Neural crest cell (in vitro differentiated cells): ENCODE measurements around the gene PRG2. TPM values are rescaled to one million over a fixed set of nuclear protein-coding genes. Genes with fewer than 3 reads are reported as not detected.

Source experiments
- DNase-seq: peaks from one replicate; pipeline ENCODE4 v3.0.0; 2021; ENCODE audit warnings: low read depth, mixed read lengths, low spot score
- H3K27ac Mint-ChIP-seq: one replicate; pipeline ENCODE4 v1.8.0; 2021; ENCODE audit warnings: mild to moderate bottlenecking, mixed read lengths; ENCODE audit not compliant: unreplicated experiment
- H3K27me3 Mint-ChIP-seq: 2 replicates; pipeline ENCODE4 v1.8.0; 2021; ENCODE audit warnings: low read depth, mild to moderate bottlenecking, mixed read lengths
- H3K36me3 Mint-ChIP-seq: 2 replicates; pipeline ENCODE4 v1.8.0; 2021; ENCODE audit warnings: low read depth, mild to moderate bottlenecking, mixed read lengths
- H3K4me1 Mint-ChIP-seq: 2 replicates; pipeline ENCODE4 v1.8.0; 2021; ENCODE audit warnings: mixed read lengths
- H3K4me3 Mint-ChIP-seq: one replicate; pipeline ENCODE4 v1.8.0; 2021; ENCODE audit warnings: mild to moderate bottlenecking, mixed read lengths
- H3K9me3 Mint-ChIP-seq: 2 replicates; pipeline ENCODE4 v1.8.0; 2021; ENCODE audit warnings: mixed read lengths
- total RNA-seq: library from RNA; stranded (reverse); gene quantifications from 2 replicates; pipeline ENCODE4 v1.2.1, GENCODE V29; 2021
- TF ChIP-seq, protein P1 (sequence below): fragments of 200-600 bp; sonication (generic); conservative IDR thresholded peaks from 2 replicates; pipeline ENCODE4 v1.5.0; 2021; ENCODE audit warnings: antibody characterized with exemption, mild to moderate bottlenecking

The PRG2 gene
- total RNA-seq, 1 donor from 2014 or later, result not detected

DNA sequence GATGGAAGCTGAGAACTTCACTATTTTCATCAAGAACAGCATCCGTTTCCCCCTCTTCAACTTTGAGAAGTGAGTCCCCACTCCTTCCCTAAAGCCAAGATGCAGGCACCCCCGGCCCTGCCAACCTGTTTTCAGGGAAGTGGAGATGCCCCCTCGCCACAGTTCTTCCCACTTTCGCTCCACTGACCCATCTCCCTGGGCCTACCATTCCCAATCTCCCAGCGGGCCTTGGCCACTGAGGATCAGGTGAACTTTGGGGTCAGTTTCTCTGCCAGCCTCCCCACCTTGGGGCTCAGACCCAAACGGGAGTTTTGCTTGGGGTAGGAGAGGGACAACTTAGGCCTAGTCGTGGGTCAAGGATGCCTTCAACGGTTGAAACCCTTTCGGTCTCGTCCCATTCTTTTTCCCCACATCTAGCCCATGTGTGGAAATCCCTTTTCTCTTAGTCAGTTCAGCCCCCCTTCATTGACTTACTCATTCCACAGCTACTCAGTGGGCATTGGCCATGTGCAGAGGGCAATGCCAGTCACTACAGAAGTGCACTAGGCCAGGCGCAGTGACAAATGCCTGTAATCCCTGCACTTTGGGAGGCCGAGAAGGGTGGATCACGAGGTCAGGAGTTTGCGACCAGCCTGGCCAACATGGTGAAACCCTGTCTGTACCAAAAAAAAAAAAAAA, 41.7 kb downstream of the PRG2 start:
- DNase-seq, result no peak
- TF ChIP-seq, protein P1, sequence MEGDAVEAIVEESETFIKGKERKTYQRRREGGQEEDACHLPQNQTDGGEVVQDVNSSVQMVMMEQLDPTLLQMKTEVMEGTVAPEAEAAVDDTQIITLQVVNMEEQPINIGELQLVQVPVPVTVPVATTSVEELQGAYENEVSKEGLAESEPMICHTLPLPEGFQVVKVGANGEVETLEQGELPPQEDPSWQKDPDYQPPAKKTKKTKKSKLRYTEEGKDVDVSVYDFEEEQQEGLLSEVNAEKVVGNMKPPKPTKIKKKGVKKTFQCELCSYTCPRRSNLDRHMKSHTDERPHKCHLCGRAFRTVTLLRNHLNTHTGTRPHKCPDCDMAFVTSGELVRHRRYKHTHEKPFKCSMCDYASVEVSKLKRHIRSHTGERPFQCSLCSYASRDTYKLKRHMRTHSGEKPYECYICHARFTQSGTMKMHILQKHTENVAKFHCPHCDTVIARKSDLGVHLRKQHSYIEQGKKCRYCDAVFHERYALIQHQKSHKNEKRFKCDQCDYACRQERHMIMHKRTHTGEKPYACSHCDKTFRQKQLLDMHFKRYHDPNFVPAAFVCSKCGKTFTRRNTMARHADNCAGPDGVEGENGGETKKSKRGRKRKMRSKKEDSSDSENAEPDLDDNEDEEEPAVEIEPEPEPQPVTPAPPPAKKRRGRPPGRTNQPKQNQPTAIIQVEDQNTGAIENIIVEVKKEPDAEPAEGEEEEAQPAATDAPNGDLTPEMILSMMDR, result no peak
- Mint-ChIP-seq H3K4me1 (peaks cover 28% of the 10 kb centered on the region), H3K9me3 (peaks cover 5% of the 10 kb centered on the region), H3K36me3 (peaks cover 5% of the 10 kb centered on the region), H3K4me3 (no peak overlapping the region), H3K27ac (no peak overlapping the region), H3K27me3 (no peaks in the 10 kb centered on the region)

DNA sequence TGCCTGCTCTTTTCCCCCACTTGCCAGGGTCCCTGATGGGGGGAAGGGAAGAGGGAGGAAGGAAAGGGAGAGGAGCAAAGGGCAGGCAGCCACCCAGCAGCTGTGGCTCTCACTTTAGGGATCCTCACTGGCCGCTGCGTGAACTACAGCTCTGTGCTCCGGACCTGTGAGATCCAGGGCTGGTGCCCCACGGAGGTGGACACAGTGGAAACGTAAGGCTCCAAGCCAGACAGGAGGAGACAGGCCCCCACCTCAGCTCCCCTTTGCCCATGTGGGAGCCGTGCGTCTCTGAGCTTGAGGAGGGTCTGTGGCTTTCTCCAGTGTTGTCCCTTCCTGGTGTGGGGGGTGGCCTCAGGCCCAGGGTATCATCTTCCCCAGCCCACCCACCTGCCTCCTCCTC, 42.4 kb downstream of the PRG2 start:
- H3K4me3 Mint-ChIP-seq, result no peak overlapping the region
- H3K36me3 Mint-ChIP-seq, result peaks cover 5% of the 10 kb centered on the region
- H3K9me3 Mint-ChIP-seq, result peaks cover 5% of the 10 kb centered on the region
- no peak overlapping the region for H3K27ac Mint-ChIP-seq
- TF ChIP-seq, protein P1, result no peak
- H3K27me3 Mint-ChIP-seq, result no peaks in the 10 kb centered on the region
- DNase-seq, result no peak
- H3K4me1 Mint-ChIP-seq, result peaks cover 24% of the 10 kb centered on the region

DNA sequence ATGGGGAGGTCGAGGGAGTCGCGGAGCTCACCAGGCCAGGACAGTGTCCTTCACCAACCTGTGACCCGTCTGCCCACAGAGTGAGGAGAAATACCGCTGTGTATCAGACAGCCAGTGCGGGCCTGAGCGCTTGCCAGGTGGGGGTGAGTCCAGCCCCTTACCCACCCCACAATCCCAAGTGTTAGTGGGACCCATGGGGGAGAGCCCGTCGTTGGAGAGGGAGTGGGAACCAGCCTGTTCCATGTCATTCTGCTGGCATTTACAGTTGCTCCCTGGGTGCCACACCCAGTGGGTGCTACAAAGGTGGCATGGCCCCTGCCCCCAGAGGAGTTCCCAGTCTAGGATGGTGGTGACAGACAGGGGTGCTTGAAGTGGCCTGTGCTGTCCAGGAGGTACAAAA, 43.1 kb downstream of the PRG2 start:
- Mint-ChIP-seq H3K4me1 (peaks cover 18% of the 10 kb centered on the region), H3K27ac (no peak overlapping the region), H3K4me3 (no peak overlapping the region), H3K27me3 (no peaks in the 10 kb centered on the region), H3K9me3 (peaks cover 5% of the 10 kb centered on the region), H3K36me3 (peaks cover 5% of the 10 kb centered on the region)
- no peak for DNase-seq
- TF ChIP-seq, protein P1, result no peak

DNA sequence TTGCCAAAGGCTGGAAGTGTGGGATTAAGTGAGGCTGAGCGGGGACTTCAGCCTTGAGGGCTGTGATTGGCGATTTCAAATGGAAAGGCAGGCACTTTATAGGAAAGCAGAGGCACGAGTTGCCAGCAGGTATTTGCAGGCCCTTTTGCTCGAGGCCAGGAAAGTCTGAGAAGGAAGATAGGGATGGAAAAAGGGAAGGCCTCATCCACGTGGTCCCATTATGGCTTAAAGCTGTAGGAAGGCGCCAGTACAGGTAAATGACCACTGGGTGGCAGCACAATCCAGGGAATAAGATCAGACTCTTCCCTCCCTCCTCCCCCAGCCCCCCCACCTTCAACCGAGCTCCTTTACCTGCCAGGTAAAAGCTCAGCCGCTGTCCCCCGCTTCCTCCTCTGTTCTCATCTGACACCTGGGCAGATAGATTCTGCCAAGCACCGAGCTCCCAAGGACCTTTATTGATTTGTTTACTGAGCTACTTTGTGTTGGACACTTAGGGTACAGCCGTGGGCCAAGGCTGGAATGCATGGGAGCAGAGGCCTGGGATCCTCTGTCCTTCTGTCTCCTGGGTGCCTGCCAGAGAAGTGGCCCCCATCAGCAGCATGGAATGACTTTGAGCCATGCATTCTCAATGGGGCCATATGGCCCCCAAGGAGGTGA, 44.8 kb downstream of the PRG2 start:
- Mint-ChIP-seq H3K27me3 (no peaks in the 10 kb centered on the region), H3K9me3 (no peaks in the 10 kb centered on the region), H3K4me3 (no peak overlapping the region), H3K36me3 (no peaks in the 10 kb centered on the region), H3K4me1 (peaks cover 21% of the 10 kb centered on the region), H3K27ac (peak overlapping the region; percentile 93)
- TF ChIP-seq, protein P1, result peak; percentile 90
- DNase-seq, result peak; percentile 66

DNA sequence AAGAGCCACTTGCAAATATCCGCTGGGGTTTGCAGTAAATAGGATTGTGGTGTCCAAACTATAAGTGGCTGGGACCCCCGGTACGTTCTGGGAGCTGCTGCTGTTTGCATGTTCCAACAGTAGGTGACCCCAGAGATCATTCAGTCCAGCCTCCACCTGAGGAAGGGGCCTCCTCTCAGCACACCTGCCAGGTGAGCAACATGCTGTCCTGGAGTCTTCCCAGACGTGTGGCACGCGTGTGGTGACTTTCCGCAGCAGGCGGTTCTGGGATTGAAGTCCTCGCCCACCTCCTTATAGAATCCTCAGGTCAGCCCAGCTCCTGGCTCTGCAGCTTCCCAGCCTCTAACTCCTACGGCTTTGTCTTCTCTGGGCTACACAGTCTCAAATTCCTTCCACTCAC, 45.6 kb downstream of the PRG2 start:
- H3K4me1 Mint-ChIP-seq, result peaks cover 26% of the 10 kb centered on the region
- H3K9me3 Mint-ChIP-seq, result no peaks in the 10 kb centered on the region
- TF ChIP-seq, protein P1, result no peak
- no peaks in the 10 kb centered on the region for H3K36me3 Mint-ChIP-seq
- H3K27me3 Mint-ChIP-seq, result no peaks in the 10 kb centered on the region
- no peak overlapping the region for H3K4me3 Mint-ChIP-seq
- no peak for DNase-seq
- no peak overlapping the region for H3K27ac Mint-ChIP-seq
